Measurements from ENCODE around the gene TRMT112.

The TRMT112 gene

GRCh38 chr11:64291752-64292459 is 25.5 kb downstream of the TRMT112 start:
- no peak for DNase-seq (ENCODE audit: low spot score)

GRCh38 chr11:64291262-64291751 is 26.1 kb downstream of the TRMT112 start, which contains the start of gene KCNK4:
TSS of gene KCNK4 (plus strand) at chr11:64291302. CDS start at chr11:64293019, 1,717 bp downstream.
- DNase-seq (ENCODE audit: low spot score) = no peak

GRCh38 chr11:64290352-64291261 is 26.8 kb downstream of the TRMT112 start:
- no peak for DNase-seq (ENCODE audit: low spot score)

- no peak for DNase-seq (ENCODE audit: low spot score)
Observed at GRCh38 chr11:64289002-64289564, 28.3 kb downstream of the TRMT112 start.

- no peak for DNase-seq (ENCODE audit: low spot score)
Observed at GRCh38 chr11:64288353-64288750, 29.0 kb downstream of the TRMT112 start.

- no peak for DNase-seq (ENCODE audit: low spot score)
Observed at GRCh38 chr11:64287676-64288352, 29.5 kb downstream of the TRMT112 start.

GRCh38 chr11:64286801-64287159 is 30.6 kb downstream of the TRMT112 start:
- DNase-seq (ENCODE audit: low spot score) = no peak

GRCh38 chr11:64285885-64286800 is 31.2 kb downstream of the TRMT112 start:
- DNase-seq (ENCODE audit: low spot score) = no peak

GRCh38 chr11:64284962-64285884 is 32.1 kb downstream of the TRMT112 start, which contains the start of gene GPR137:
TSS of gene GPR137 (plus strand) at chr11:64285848. CDS start at chr11:64286525, 677 bp downstream.
- peak; percentile 91 for DNase-seq (ENCODE audit: low spot score)

GRCh38 chr11:64284048-64284961 is 33.1 kb downstream of the TRMT112 start, which contains the start of gene BAD:
TSS of gene BAD (minus strand) at chr11:64284665. CDS start at chr11:64284368, 297 bp downstream.
- peak; percentile 100 for DNase-seq (ENCODE audit: low spot score)

GRCh38 chr11:64283092-64283491 is 34.3 kb downstream of the TRMT112 start:
- DNase-seq (ENCODE audit: low spot score) = no peak

- no peak for DNase-seq (ENCODE audit: low spot score)
Observed at GRCh38 chr11:64281957-64282770, 35.2 kb downstream of the TRMT112 start.

- no peak for DNase-seq (ENCODE audit: low spot score)
Observed at GRCh38 chr11:64278576-64279190, 38.7 kb downstream of the TRMT112 start.

- DNase-seq (ENCODE audit: low spot score) = no peak
Observed at GRCh38 chr11:64276653-64277431, 40.5 kb downstream of the TRMT112 start.

- no peak for DNase-seq (ENCODE audit: low spot score)
Observed at GRCh38 chr11:64275841-64276240, 41.5 kb downstream of the TRMT112 start.

Measured in hepatic stellate cell (primary cell).